HG02943 (cell line): ENCODE results near the gene FHIT.

Source experiments
- ATAC-seq: cut with Tn5 transposase; IDR thresholded peaks from one replicate; pipeline ENCODE4 v1.9.1; 2021; ENCODE audit warnings: mild to moderate bottlenecking, low read depth, moderate library complexity; ENCODE audit not compliant: unreplicated experiment

Gene FHIT

GRCh38 chr3:60792249-60792852 is 458.9 kb downstream of the FHIT start:
- no peak for ATAC-seq

- ATAC-seq = no peak
Observed at GRCh38 chr3:60788185-60788584, 463.1 kb downstream of the FHIT start.

- no peak for ATAC-seq
Observed at GRCh38 chr3:60781935-60782334, 469.3 kb downstream of the FHIT start.

- ATAC-seq = no peak
Observed at GRCh38 chr3:60779637-60780036, 471.6 kb downstream of the FHIT start.

DNA sequence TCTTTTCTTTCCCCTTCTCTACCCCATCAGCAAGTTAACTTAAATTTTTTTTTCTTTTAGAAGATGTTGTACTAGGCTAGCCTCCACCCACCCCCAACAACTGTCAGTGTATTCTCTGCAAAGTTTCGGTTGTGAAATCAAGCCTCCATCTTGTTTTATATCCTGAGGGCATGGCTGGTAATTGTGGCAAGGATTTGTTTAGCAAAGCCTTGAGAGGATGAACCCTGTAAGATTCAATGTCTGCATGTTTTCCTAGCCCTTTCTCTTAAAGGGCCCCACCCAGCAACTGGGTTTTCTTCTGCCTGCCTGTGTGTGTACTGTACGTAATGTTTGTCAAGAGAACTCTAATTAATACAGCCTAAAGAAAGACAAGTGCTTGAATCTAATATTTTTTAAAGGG is 475.3 kb downstream of the FHIT start:
- no peak for ATAC-seq

- no peak for ATAC-seq
Observed at GRCh38 chr3:60774617-60775016, 476.6 kb downstream of the FHIT start.

GRCh38 chr3:60772584-60772983 is 478.7 kb downstream of the FHIT start:
- no peak for ATAC-seq

- ATAC-seq = no peak
Observed at GRCh38 chr3:60771766-60772165, 479.5 kb downstream of the FHIT start.

DNA sequence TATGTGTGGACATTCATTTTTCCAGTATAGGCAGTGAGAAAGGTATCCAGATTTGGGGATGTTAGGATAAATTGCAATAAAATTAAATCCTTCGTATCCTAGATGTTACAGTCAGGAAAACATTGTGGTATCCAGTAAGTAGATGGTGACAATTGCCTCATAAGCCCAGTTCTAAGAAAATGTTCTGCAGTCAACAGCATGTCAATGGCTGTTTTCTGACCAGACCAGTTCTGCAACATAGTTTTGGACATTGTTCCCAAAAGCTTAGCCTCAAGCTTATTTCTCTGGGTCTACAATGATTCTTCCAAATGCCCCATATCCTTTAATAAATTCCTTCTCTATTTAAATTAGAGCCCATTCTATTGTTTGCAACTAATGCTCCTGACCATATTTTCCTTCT is 480.7 kb downstream of the FHIT start:
- no peak for ATAC-seq

- ATAC-seq = no peak
Observed at GRCh38 chr3:60767536-60767935, 483.7 kb downstream of the FHIT start.

DNA sequence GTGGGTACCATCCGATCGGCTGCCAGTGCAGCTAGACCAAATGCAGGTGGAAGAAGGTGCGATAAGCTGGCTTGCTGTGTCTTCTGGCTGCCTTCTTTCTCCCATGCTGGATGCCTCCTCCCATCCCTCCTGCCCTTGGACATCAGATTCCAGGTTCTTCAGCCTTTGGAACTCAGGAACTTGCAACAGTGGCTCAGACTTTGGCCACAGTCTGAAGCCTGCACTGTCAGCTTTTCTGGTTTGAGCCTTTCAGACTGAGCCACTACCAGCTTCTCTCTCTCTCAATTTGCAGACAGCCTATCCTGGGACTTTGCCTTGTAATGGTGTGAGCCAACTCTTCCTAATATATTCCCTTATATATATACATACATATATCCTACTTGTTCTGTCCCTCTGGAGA is 485.5 kb downstream of the FHIT start:
- no peak for ATAC-seq

DNA sequence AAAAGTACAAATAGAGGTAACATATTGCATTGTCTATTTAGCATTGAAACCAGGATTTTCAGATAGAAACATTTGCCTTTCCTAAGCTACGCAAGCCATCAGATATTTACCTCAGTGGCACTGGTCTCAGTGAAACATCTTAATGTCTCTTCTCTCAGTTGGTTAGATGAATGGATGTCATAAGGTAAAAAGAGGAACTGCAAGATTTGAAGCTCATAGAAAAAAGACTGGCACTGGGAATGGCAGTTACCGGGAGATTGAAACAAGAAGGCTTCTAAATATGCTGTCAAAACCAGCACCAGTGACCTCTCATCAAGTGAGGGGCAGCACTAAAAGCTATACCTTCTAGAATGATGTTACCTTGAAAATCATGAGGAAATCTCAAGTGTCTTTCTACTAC is 486.4 kb downstream of the FHIT start:
- no peak for ATAC-seq

GRCh38 chr3:60760145-60760544 is 491.1 kb downstream of the FHIT start:
- no peak for ATAC-seq

GRCh38 chr3:60759439-60759838 is 491.8 kb downstream of the FHIT start:
- no peak for ATAC-seq

DNA sequence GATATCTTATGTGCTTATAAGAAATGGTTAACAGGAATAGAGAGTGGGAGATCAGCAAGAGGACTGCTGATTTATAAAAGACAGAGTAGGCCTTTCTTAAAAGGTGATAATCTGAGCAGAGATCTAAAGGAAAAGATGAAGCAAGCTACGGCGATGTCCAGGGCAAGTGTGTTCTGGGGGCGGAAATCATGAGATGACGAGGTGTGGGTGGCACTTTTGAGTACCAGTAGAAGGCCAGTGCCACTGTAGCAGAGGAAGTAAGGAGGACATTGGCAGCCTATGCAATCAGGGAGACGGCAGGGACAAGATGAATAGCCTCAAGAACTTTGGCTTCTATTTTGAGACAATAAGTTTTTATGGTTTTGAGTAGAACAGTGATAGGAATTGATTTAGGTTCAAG is 492.4 kb downstream of the FHIT start:
- no peak for ATAC-seq

GRCh38 chr3:60758171-60758570 is 493.1 kb downstream of the FHIT start:
- ATAC-seq = no peak

GRCh38 chr3:60757724-60758123 is 493.5 kb downstream of the FHIT start:
- no peak for ATAC-seq

GRCh38 chr3:60756241-60757030 is 494.8 kb downstream of the FHIT start:
- ATAC-seq = no peak

GRCh38 chr3:60755094-60755493 is 496.2 kb downstream of the FHIT start:
- no peak for ATAC-seq

DNA sequence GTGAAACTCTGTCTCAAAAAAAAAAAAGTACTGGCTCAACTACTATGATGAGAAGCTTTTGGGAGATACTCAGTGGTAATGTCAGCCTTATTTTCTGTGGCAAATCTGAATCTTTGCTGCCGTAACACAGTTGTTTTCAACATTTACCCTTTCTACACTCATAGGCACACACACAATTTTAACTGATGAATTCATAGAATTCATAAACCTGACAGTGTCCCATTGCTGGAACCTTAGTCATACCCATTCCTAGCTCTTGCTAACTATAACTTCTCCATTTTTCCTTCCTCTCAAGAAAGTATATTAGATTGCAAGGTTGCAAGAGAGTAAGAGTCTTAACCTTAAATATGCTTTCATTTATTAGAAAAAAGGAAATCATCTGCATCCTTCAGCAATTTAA is 496.6 kb downstream of the FHIT start:
- no peak for ATAC-seq

DNA sequence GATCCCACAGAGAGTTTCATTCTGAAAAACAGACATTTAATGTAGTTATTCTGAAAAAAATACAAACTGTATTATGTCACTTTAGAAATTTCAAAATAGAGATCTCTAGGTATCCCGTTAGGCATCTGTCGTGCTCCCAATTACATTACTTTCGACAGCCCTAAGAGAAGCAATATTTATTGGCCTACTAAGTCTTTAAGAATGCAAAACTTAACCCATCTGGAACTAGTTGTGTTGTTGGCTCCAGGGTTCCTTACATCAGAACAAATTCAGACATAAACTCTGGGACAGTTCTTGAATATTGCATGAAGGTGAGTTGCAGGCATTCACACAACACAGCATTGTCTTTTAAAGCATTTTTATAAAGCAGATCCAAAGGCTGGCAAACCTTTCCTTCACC is 498.4 kb downstream of the FHIT start:
- no peak for ATAC-seq

DNA sequence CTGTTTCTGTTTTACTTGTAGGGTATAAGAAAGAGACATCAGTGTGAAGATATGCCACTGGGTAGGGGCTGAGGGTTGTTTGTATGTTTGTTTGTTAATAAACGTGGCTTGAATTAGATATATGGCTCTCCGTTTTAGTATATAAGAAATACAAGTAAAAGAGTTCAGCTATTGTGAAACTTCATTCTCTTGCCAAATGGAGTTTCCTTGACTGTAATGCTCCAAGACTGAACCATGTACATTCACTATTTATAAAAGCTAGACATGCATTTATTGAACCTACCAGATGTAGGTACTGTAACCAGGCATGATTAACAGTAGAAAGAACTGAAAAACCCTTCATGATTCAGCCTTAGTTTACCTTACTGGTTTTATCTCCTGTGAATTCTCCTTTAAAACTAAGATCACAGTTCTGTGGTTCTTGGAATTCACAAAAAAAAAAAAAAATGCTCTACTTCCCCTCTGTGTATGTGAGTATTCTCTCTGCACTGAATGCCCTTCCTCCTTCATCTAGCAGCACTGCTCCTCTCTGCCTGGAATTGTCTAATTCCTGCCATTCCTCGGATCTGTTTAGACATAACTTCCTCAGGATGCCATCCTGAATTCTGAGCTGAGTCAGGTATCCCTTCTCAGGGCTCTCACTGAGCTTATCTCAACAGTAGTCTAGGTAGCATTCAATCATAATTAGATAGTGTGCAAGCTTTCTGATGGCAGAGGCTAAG is 504.4 kb downstream of the FHIT start:
- ATAC-seq = no peak
